OCI-M2 (cell line): ENCODE measurements around the gene SRSF4.
"Not testable (repeated sequence)": the region's sequence is repeated elsewhere in the genome, so short reads cannot be mapped to it uniquely, and the experiment has no call there.

Experiments
- DNase-seq: peaks from one replicate; lab custom pipeline; 2025; ENCODE audit not compliant: unreplicated experiment; lab: John Stamatoyannopoulos, UW

The SRSF4 gene

GRCh38 chr1:29126198-29126597 is 55.5 kb downstream of the SRSF4 start:
- DNase-seq, result no peak

- no peak for DNase-seq
Measured at GRCh38 chr1:29125788-29126187, 55.9 kb downstream of the SRSF4 start.

GRCh38 chr1:29125237-29125641 is 56.5 kb downstream of the SRSF4 start:
- DNase-seq, result no peak

- no peak for DNase-seq
Measured at GRCh38 chr1:29124366-29125236, 57.1 kb downstream of the SRSF4 start.

GRCh38 chr1:29123887-29124365 is 57.8 kb downstream of the SRSF4 start, which contains the start of gene TMEM200B:
TMEM200B (minus strand) TSS chr1:29123903; CDS start chr1:29121828, 2,075 bp downstream.
- DNase-seq, result no peak

- DNase-seq, result no peak
Measured at GRCh38 chr1:29123053-29123886, 58.4 kb downstream of the SRSF4 start.

GRCh38 chr1:29122682-29123052 is 59.0 kb downstream of the SRSF4 start:
- no peak for DNase-seq

GRCh38 chr1:29121936-29122681 is 59.6 kb downstream of the SRSF4 start:
- no peak for DNase-seq

GRCh38 chr1:29121516-29121935 is 60.2 kb downstream of the SRSF4 start:
- DNase-seq, result no peak

GRCh38 chr1:29120947-29121485 is 60.7 kb downstream of the SRSF4 start:
- no peak for DNase-seq

GRCh38 chr1:29120367-29120766 is 61.3 kb downstream of the SRSF4 start:
- DNase-seq, result no peak

- DNase-seq, result no peak
Measured at GRCh38 chr1:29119121-29119929, 62.4 kb downstream of the SRSF4 start.

GRCh38 chr1:29117381-29117780 is 64.3 kb downstream of the SRSF4 start:
- DNase-seq, result no peak

- DNase-seq, result no peak
Measured at GRCh38 chr1:29114654-29115053, 67.0 kb downstream of the SRSF4 start.

- DNase-seq, result no peak
Measured at GRCh38 chr1:29113413-29114117, 68.1 kb downstream of the SRSF4 start.

- DNase-seq, result no peak
Measured at GRCh38 chr1:29112705-29113412, 68.8 kb downstream of the SRSF4 start.

GRCh38 chr1:29108041-29108440 is 73.7 kb downstream of the SRSF4 start:
- not testable (repeated sequence) for DNase-seq

GRCh38 chr1:29105822-29106221 is 75.9 kb downstream of the SRSF4 start:
- DNase-seq, result no peak

- no peak for DNase-seq
Measured at GRCh38 chr1:29100487-29100886, 81.2 kb downstream of the SRSF4 start.
